SHP77 treated with DMSO at 0.1 percent for 48 hours (cell line): ENCODE results near the gene FURIN.
"Not testable (repeated sequence)": the region's sequence is repeated elsewhere in the genome, so short reads cannot be mapped to it uniquely, and the experiment has no call there.

Source experiments
- DNase-seq: peaks from one replicate; lab custom pipeline; 2025; lab: John Stamatoyannopoulos, UW

FURIN gene

GRCh38 chr15:90882781-90883525 lies 14.6 kb downstream of the FURIN start:
- no peak for DNase-seq

GRCh38 chr15:90883526-90883975 lies 15.2 kb downstream of the FURIN start:
- no peak for DNase-seq

GRCh38 chr15:90883976-90884718 lies 15.8 kb downstream of the FURIN start, which contains the start of gene FES:
FES (plus strand) TSS chr15:90884504; CDS start chr15:90885046, 542 bp downstream.
- no peak for DNase-seq

GRCh38 chr15:90884719-90885431 lies 16.5 kb downstream of the FURIN start:
- no peak for DNase-seq

DNA sequence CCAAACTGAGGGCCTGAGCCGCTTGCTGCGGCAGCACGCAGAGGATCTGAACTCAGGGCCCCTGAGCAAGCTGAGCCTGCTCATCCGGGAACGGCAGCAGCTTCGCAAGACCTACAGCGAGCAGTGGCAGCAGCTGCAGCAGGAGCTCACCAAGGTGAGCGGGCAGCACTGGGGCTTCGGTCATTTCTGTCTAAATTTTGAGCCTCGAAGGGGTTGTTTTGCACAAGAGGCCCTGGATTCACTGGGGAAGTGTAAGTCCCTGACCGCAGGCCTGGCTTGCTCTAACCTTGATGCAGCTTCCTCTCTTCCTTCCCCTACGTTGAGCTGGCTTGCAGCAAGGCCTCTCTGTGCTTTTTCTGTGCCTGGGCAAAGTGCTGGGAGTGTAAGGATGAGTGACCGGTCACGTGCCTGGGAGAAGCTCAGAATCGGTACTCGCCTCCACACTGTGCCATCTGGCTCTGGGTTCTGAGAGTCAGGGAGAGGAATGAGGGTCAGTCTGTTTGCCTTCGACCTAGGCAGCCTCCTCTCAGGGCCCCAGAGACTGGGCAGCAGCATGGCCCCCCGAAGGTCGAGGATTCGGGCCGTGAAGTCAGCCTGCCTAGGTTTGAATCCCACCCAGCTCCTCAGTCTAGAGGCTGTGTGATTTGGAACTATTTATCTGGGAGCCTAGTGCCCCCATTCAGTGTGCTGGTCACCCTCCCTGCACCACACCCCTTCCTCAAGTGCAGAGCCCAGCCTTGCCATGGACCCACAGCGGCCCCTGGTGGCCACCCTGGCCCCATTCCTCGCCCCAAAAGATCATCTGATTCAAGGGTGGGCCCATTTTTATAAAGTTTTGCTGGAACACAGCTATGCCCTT lies 17.3 kb downstream of the FURIN start:
- peak; percentile 57 for DNase-seq

GRCh38 chr15:90886291-90886614 lies 17.9 kb downstream of the FURIN start:
- no peak for DNase-seq

DNA sequence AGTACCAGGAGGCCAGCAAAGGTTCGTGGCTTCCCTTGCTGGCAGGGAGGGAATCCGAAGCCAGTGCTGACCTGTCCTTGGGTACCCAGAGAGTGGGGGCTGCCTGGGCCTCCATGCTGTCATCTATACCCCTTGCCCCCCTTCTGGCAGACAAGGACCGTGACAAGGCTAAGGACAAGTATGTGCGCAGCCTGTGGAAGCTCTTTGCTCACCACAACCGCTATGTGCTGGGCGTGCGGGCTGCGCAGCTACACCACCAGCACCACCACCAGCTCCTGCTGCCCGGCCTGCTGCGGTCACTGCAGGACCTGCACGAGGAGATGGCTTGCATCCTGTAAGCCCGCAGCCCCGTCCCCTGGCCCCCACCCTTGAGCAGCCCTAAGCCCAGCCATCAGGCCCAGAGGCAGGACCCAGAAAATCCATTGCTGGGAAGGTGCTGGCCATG lies 18.7 kb downstream of the FURIN start:
- no peak for DNase-seq

DNA sequence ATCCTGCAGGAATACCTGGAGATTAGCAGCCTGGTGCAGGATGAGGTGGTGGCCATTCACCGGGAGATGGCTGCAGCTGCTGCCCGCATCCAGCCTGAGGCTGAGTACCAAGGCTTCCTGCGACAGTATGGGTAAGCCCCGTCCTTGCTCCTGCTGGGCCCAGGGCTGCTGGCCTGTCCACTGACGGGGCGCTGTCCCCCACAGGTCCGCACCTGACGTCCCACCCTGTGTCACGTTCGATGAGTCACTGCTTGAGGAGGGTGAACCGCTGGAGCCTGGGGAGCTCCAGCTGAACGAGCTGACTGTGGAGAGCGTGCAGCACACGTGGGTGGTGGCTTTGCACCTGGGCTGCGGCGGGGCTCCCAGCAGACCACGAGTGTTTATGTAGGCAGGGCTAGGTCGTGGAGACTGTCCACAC lies 20.9 kb downstream of the FURIN start:
- DNase-seq, result no peak

GRCh38 chr15:90889736-90890456 lies 21.5 kb downstream of the FURIN start:
- no peak for DNase-seq

DNA sequence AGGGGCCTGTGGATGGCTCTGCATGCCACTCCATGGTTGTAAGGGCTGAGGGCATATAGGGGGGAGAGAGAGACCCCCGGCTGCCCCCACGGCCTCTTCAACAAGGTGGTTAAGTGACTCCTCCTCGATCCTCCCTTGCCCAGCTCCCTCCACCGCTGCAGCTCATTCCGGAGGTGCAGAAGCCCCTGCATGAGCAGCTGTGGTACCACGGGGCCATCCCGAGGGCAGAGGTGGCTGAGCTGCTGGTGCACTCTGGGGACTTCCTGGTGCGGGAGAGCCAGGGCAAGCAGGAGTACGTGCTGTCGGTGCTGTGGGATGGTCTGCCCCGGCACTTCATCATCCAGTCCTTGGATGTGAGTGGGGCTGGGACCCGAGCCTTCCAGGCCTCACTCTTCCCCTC lies 22.5 kb downstream of the FURIN start:
- no peak for DNase-seq

DNA sequence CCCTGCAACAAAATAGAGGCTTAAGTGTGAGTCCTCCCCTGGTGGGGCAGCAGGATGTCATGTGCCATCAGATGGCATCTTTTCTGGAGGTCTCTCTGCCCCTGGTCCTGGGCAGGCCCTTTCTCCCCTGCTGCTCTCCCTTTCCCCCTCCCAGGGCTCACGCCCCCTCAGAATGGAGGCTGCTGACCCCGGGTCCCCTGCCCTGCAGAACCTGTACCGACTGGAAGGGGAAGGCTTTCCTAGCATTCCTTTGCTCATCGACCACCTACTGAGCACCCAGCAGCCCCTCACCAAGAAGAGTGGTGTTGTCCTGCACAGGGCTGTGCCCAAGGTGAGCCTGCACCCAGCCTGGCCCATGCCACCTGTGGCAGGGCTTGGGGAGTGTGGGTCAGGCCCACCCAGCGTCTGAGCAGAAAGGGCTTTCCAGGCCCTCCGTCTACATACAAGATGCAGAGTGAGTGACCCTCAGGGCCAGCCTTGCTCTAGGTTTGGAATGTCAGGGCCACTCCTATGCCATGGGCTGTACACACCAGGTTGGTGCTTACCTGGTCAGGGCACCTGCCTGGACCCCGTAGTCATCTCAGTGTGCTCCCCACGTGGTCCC lies 23.1 kb downstream of the FURIN start:
- DNase-seq, result no peak

- no peak for DNase-seq
These were observed 23.6 kb downstream of the FURIN start for GRCh38 chr15:90892023-90892422.

- no peak for DNase-seq
These were observed 24.2 kb downstream of the FURIN start for GRCh38 chr15:90892498-90893174.

- DNase-seq, result peak; percentile 55
These were observed 25.0 kb downstream of the FURIN start for GRCh38 chr15:90893175-90894090.

GRCh38 chr15:90895571-90896117 lies 27.3 kb downstream of the FURIN start:
- peak; percentile 56 for DNase-seq

GRCh38 chr15:90897131-90897655 lies 28.8 kb downstream of the FURIN start:
- not testable (repeated sequence) for DNase-seq

DNA sequence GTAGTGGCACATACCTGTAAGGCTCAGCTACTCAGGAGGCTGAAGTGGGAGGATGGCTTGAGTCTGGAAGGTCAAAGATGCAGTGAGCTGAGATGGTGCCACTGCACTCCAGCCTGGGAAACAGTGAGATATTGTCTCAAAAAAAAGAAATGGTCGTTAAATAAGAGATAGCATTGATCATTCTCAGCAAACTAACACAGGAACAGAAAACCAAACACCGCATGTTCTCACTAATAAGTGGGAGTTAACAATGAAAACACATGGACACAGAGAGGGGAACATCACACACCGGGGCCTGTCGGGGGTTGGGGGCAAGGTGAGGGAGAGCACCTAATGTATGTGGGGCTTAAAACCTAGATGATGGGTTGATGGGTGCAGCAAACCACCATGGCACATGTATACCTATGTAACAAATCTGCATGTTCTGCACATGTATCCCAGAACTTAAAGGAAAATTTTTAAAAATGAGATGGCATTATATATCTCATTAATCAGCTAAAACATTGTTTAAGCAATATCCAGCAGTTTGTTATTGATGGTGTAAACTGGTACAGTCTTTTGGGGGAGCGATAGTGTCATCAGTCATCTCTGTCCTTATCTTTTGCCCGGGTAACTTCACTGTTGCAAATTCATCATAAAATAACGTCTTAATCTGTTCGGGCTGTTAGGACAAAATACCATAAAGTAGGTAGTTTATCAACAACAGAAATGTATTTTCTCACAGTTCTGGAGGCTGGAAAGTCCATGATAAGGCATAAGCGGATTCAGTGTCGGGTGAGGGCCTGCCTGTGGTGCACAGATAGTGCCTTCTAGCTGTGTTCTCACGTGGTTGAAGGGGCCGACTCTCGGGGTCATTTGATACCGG lies 33.0 kb downstream of the FURIN start:
- no peak for DNase-seq
